T-helper 17 cell (primary cell): ENCODE data around the gene USP49. TPM values are rescaled to one million over a fixed set of nuclear protein-coding genes. Genes with fewer than 3 reads are reported as not detected.

Experiments
- total RNA-seq, 4 donors: library from RNA in 2 of 4; stranded (reverse) in 2 of 4; gene quantifications; one replicate each; pipeline ENCODE4 v1.2.3 and lab custom pipeline; 2022 to 2026

The USP49 gene
- total RNA-seq, 2 donors from 2014 or later: 1.7 to 2.1 TPM

Other genes starting within 250 kb of the USP49 start
- 10 to 100 TPM; 17.6 to 18.9 TPM for gene TFEB, start 159.8 kb downstream of the USP49 start, total RNA-seq
- not detected for gene PGC, start 148.0 kb downstream of the USP49 start, total RNA-seq
- gene FRS3, start 115.5 kb downstream of the USP49 start, total RNA-seq: 1 to 10 TPM; 5.2 to 6.9 TPM
- gene PRICKLE4, start 114.6 kb downstream of the USP49 start, total RNA-seq: not detected
- gene TOMM6, start 107.7 kb downstream of the USP49 start, total RNA-seq: 100 to 1,000 TPM in 1 of 2 donors, 10 to 100 TPM in 1; 99.1 to 111 TPM
- 1 to 10 TPM; 3.6 to 3.9 TPM for gene MED20, start 25.8 kb upstream of the USP49 start, total RNA-seq
- 1 to 10 TPM; 2.8 to 3.8 TPM for gene BYSL, start 26.1 kb upstream of the USP49 start, total RNA-seq
- 100 to 1,000 TPM; 247 to 250 TPM for gene CCND3, start 46.4 kb upstream of the USP49 start, total RNA-seq
- 10 to 100 TPM; 28.7 to 35.3 TPM for gene TAF8, start 155.1 kb upstream of the USP49 start, total RNA-seq
- not detected for gene C6orf132, start 247.2 kb upstream of the USP49 start, total RNA-seq